CD14-positive monocyte (primary cell): Measurements from ENCODE around the gene DOCK8. TPM values are rescaled to one million over a fixed set of nuclear protein-coding genes. Genes with fewer than 3 reads are reported as not detected.

Source experiments
- DNase-seq, 3 donors: peaks; one replicate each; pipeline ENCODE4 v3.0.0-alpha.2; 2011 to 2022
- H2AFZ ChIP-seq: 2 replicates; pipeline ENCODE4 v1.6.0; 2012; ENCODE audit warnings: mild to moderate bottlenecking, low read depth, low read length, inconsistent platforms; ENCODE audit not compliant: insufficient read depth, poor library complexity, severe bottlenecking
- H3K27ac ChIP-seq, 2 donors: 1 replicate in 1 of 2; 2 replicates in 1 of 2; pipeline ENCODE4 v1.5.1; 2012 to 2013; ENCODE audit warnings: low read length in 2 of 2, control low read depth in 1 of 2, inconsistent platforms in 1 of 2, low read depth in 1 of 2, mild to moderate bottlenecking in 1 of 2
- H3K27me3 ChIP-seq, 2 donors: one replicate each; pipeline versions ENCODE4 v1.6.0 to v1.6.1; 2011 to 2013; ENCODE audit warnings: low read length in 2 of 2; ENCODE audit not compliant: control insufficient read depth in 2 of 2, insufficient read depth in 2 of 2
- H3K36me3 ChIP-seq, 2 donors: replicated peaks in 1 of 2; 1 replicate in 1 of 2; 2 replicates in 1 of 2; pipeline versions ENCODE4 v1.5.1 to v1.6.1; 2012 to 2013; ENCODE audit warnings: low read length in 2 of 2, control low read depth in 1 of 2, inconsistent platforms in 1 of 2, mild to moderate bottlenecking in 1 of 2; ENCODE audit not compliant: insufficient read depth in 2 of 2, control insufficient read depth in 1 of 2
- H3K4me1 ChIP-seq, 2 donors: 1 replicate in 1 of 2; 2 replicates in 1 of 2; pipeline versions ENCODE4 v1.5.1 to v1.6.1; 2012 to 2013; ENCODE audit warnings: low read length in 2 of 2, control low read depth in 1 of 2, inconsistent platforms in 1 of 2, mild to moderate bottlenecking in 1 of 2, moderate library complexity in 1 of 2; ENCODE audit not compliant: insufficient read depth in 2 of 2, control insufficient read depth in 1 of 2
- H3K4me2 ChIP-seq: replicated peaks from 2 replicates; pipeline ENCODE3; 2012; ENCODE audit warnings: low read length, moderate library complexity, mild to moderate bottlenecking; ENCODE audit not compliant: poor library complexity, severe bottlenecking; ENCODE audit errors: extremely low read depth
- H3K4me3 ChIP-seq, 3 experiments: fragments of 200-600 bp in 1 of 3; sonication (generic) in 1 of 3; replicated peaks in 1 of 3; 1 replicate in 2 of 3; 2 replicates in 1 of 3; pipeline ENCODE4 v1.5.1; 2011 to 2013; ENCODE audit warnings: low read length in 3 of 3, mild to moderate bottlenecking in 3 of 3, control low read depth in 2 of 3, low read depth in 2 of 3, inconsistent platforms in 1 of 3, moderate library complexity in 1 of 3
- H3K79me2 ChIP-seq: 2 replicates; pipeline ENCODE4 v1.6.0; 2012; ENCODE audit warnings: mild to moderate bottlenecking, control low read depth, inconsistent platforms, low read length, moderate library complexity; ENCODE audit not compliant: insufficient read depth
- H3K9ac ChIP-seq: 2 replicates; pipeline ENCODE4 v1.6.0; 2017; ENCODE audit warnings: low read length, mild to moderate bottlenecking; ENCODE audit not compliant: insufficient read depth, poor library complexity, severe bottlenecking
- H3K9me3 ChIP-seq, 2 donors: replicated peaks in 1 of 2; 1 replicate in 1 of 2; 2 replicates in 1 of 2; pipeline versions ENCODE4 v1.5.1 to v1.6.1; 2012 to 2013; ENCODE audit warnings: low read length in 2 of 2, control low read depth in 1 of 2; ENCODE audit not compliant: control insufficient read depth in 1 of 2, insufficient read depth in 1 of 2
- H4K20me1 ChIP-seq: 2 replicates; pipeline ENCODE4 v1.6.0; 2012; ENCODE audit warnings: mild to moderate bottlenecking, low read length, control low read depth, moderate library complexity; ENCODE audit not compliant: insufficient read depth
- H3K27ac Mint-ChIP-seq, 7 donors: one replicate each; pipeline ENCODE4 v1.8.0; 2020; ENCODE audit warnings: mild to moderate bottlenecking in 7 of 7, mixed read lengths in 7 of 7, moderate library complexity in 6 of 7, inconsistent platforms in 2 of 7
- H3K27me3 Mint-ChIP-seq, 3 donors: one replicate each; pipeline ENCODE4 v1.8.0; 2021 to 2022; ENCODE audit warnings: low read depth in 3 of 3, mild to moderate bottlenecking in 3 of 3, mixed read lengths in 3 of 3, moderate library complexity in 3 of 3, inconsistent platforms in 1 of 3
- H3K36me3 Mint-ChIP-seq, 2 donors: one replicate each; pipeline ENCODE4 v1.8.0; 2020; ENCODE audit warnings: mixed read lengths in 2 of 2, inconsistent platforms in 1 of 2, mild to moderate bottlenecking in 1 of 2
- H3K4me1 Mint-ChIP-seq: one replicate; pipeline ENCODE4 v1.8.0; 2020; ENCODE audit warnings: mild to moderate bottlenecking, mixed read lengths
- H3K4me3 Mint-ChIP-seq, 2 donors: one replicate each; pipeline ENCODE4 v1.8.0; 2020; ENCODE audit warnings: mild to moderate bottlenecking in 2 of 2, mixed read lengths in 2 of 2, moderate library complexity in 1 of 2
- H3K9me3 Mint-ChIP-seq, 7 donors: one replicate each; pipeline ENCODE4 v1.8.0; 2020 to 2022; ENCODE audit warnings: mixed read lengths in 7 of 7, mild to moderate bottlenecking in 6 of 7, moderate library complexity in 6 of 7, inconsistent platforms in 2 of 7
- CTCF ChIP-seq: fragments of 200-600 bp; IDR thresholded peaks from one replicate; pipeline ENCODE4 v1.8.0; 2022; ENCODE audit warnings: antibody characterized with exemption, mild to moderate bottlenecking
- WGBS: methylation state at CpG from one replicate; pipeline ENCODE4 v1.1.5; 2013; ENCODE audit warnings: missing lambda C conversion rate; ENCODE audit not compliant: insufficient coverage; 5-methylcytosine and 5-hydroxymethylcytosine counted together
- intact Hi-C, 2 donors: fragments of 100-400 bp; cut with micrococcal nuclease; formaldehyde crosslinking; loops; one replicate each; pipeline versions ENCODE4 v1.15.0 to v1.15.1; 2023
- polyA plus RNA-seq, 3 donors: library from polyadenylated mRNA; depleted of rRNA in 1 of 3; unstranded in 2 of 3; stranded (reverse) in 1 of 3; fragments of 300-500 nt in 2 of 3; fragments of >200 nt in 1 of 3; fragmentation: Illumina TruSeq in 2 of 3; gene quantifications; 1 replicate in 2 of 3; 2 replicates in 1 of 3; pipeline ENCODE4 v1.2.3, GENCODE V29; 2012 to 2021

The DOCK8 gene
- polyA plus RNA-seq, 3 donors: 46.8 to 100 (median 95.4) TPM

DNA sequence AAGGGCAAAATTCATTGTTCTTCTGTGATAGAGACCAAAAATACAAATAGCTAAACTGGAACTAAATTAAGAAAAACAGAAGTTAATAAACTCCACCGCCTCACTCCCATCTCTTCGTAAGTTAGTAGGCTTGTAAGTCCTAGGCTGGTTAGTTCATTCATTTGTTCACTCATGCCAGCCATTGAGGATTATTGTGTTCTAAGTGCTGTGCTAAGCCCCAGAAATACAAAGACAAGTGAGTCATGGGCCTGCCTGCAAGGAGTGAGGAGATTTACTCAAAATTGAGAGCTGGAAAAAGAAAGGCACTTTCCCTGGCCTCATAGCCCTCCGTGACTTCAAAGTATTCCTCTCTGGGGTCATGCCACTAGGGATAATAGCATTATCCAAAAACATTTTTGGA, 8.5 kb downstream of the DOCK8 start:
- H3K36me3 ChIP-seq: peaks cover 5 to 16% of the 10 kb centered on the region in 2 donors
- Mint-ChIP-seq H3K9me3 (no peaks in the 10 kb centered on the region), H3K4me1 (peaks cover 42% of the 10 kb centered on the region), H3K36me3 (peaks cover 15 to 21% of the 10 kb centered on the region in 2 donors), H3K27ac (peak overlapping the region in 6 of 7 donors; percentile 81 to 95 (median 92)), H3K4me3 (peak overlapping the region; percentile 54 to 78), H3K27me3 (no peaks in the 10 kb centered on the region)
- TF ChIP-seq CTCF: no peak
- H3K4me1 ChIP-seq: peaks cover 92 to 100% of the 10 kb centered on the region in 2 donors
- H3K9me3 ChIP-seq: no peaks in the 10 kb centered on the region
- H4K20me1 ChIP-seq: peaks cover 57% of the 10 kb centered on the region
- no CpG with 5 or more reads among the region's 3 CpGs for WGBS
- no peak overlapping the region for H2AFZ ChIP-seq
- H3K27me3 ChIP-seq: no peaks in the 10 kb centered on the region
- H3K79me2 ChIP-seq: peaks cover 100% of the 10 kb centered on the region
- intact Hi-C loops: no loop called here
- peak overlapping the region; percentile 15 to 85 for H3K27ac ChIP-seq
- H3K9ac ChIP-seq: peak overlapping the region; percentile 30
- H3K4me2 ChIP-seq: peak overlapping the region; percentile 70
- H3K4me3 ChIP-seq: peak overlapping the region in 2 of 3 experiments; percentile 19 to 64
- peak in 2 of 3 donors; percentile 50 to 65 for DNase-seq

DNA sequence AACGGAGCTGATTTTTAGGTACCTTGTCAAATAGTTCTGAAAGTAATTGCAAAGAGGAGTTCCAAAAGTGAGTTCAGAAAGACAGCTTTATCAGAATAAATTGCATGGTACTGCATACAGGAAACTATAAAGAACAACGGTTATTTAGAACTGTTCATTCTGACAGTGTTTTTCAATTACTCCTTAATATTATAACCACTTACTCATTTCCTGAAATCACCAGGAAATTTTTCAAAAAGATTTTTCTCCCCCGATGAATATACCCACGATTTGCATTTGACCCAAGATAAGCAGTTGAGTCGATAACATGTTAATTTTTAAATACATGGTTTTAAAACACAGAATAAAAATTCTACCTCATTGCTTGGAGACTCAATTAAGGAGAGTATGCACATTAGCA, 9.4 kb downstream of the DOCK8 start:
- DNase-seq: no peak
- Mint-ChIP-seq H3K36me3 (peaks cover 11 to 20% of the 10 kb centered on the region in 2 donors), H3K4me1 (peaks cover 41% of the 10 kb centered on the region), H3K27me3 (no peaks in the 10 kb centered on the region), H3K4me3 (peak overlapping the region in 1 of 2 donors; percentile 32), H3K27ac (peak overlapping the region in 3 of 7 donors; percentile 76 to 87 (median 80)), H3K9me3 (peaks cover 0 to 2% (median 0%) of the 10 kb centered on the region in 7 donors)
- Histone ChIP-seq H3K4me3 (peak overlapping the region in 1 of 3 experiments; percentile 64), H2AFZ (no peak overlapping the region), H4K20me1 (peaks cover 65% of the 10 kb centered on the region), H3K9ac (no peak overlapping the region), H3K79me2 (peaks cover 100% of the 10 kb centered on the region), H3K4me2 (peak overlapping the region; percentile 70), H3K27me3 (no peaks in the 10 kb centered on the region), H3K36me3 (peaks cover 5 to 19% of the 10 kb centered on the region in 2 donors), H3K27ac (peak overlapping the region; percentile 3 to 85), H3K4me1 (peaks cover 92 to 100% of the 10 kb centered on the region in 2 donors), H3K9me3 (no peaks in the 10 kb centered on the region)
- no peak for TF ChIP-seq CTCF
- WGBS: no CpG with 5 or more reads among the region's 5 CpGs
- intact Hi-C loops: no loop called here
